Thymus (tissue), 11 donors: ENCODE results near the gene IL25. TPM values are rescaled to one million over a fixed set of nuclear protein-coding genes. Genes with fewer than 3 reads are reported as not detected.
"Not testable (repeated sequence)": the region's sequence is repeated elsewhere in the genome, so short reads cannot be mapped to it uniquely, and the experiment has no call there.

Experiments
- DNase-seq, 9 donors: peaks; one replicate each; pipeline ENCODE4 v3.0.0-alpha.2; 2013; ENCODE audit warnings: low spot score in 9 of 9, low read depth in 6 of 9, missing footprints in 1 of 9
- H3K27ac ChIP-seq, 2 donors: one replicate each; pipeline ENCODE4 v1.5.1; 2013; ENCODE audit warnings: control low read depth in 1 of 2, low read depth in 1 of 2, low read length in 1 of 2, mild to moderate bottlenecking in 1 of 2, moderate library complexity in 1 of 2
- H3K27me3 ChIP-seq, 2 donors: one replicate each; pipeline ENCODE4 v1.5.1; 2013; ENCODE audit warnings: low read length in 1 of 2; ENCODE audit not compliant: control insufficient read depth in 2 of 2, insufficient read depth in 1 of 2
- H3K36me3 ChIP-seq, 2 donors: one replicate each; pipeline ENCODE4 v1.5.1; 2013; ENCODE audit warnings: low read length in 1 of 2, mild to moderate bottlenecking in 1 of 2, moderate library complexity in 1 of 2; ENCODE audit not compliant: control insufficient read depth in 2 of 2, insufficient read depth in 2 of 2
- H3K4me1 ChIP-seq, 2 donors: one replicate each; pipeline ENCODE4 v1.5.1; 2013; ENCODE audit warnings: low read length in 2 of 2; ENCODE audit not compliant: control insufficient read depth in 2 of 2, insufficient read depth in 2 of 2
- H3K4me3 ChIP-seq, 2 donors: one replicate each; pipeline ENCODE4 v1.5.1; 2013; ENCODE audit warnings: low read length in 2 of 2, control low read depth in 1 of 2, mild to moderate bottlenecking in 1 of 2
- H3K9me3 ChIP-seq, 2 donors: one replicate each; pipeline ENCODE4 v1.5.1; 2013; ENCODE audit warnings: low read length in 1 of 2, mild to moderate bottlenecking in 1 of 2; ENCODE audit not compliant: control insufficient read depth in 2 of 2, insufficient read depth in 1 of 2
- WGBS: extraction: QIAGEN DNeasy Blood & Tissue Kit; methylation state at CpG from one replicate; pipeline ENCODE4 v1.1.7; 2013; 5-methylcytosine and 5-hydroxymethylcytosine counted together
- polyA plus RNA-seq: library from polyadenylated mRNA; stranded (reverse); fragments of 200-250 nt; gene quantifications from one replicate; pipeline ENCODE4 v1.2.3, GENCODE V29; 2013
- total RNA-seq: library from RNA; stranded (reverse); fragments of 120-200 nt; gene quantifications from one replicate; pipeline ENCODE4 v1.2.4, GENCODE V29; 2013
- donor health status: healthy.

IL25 gene
- total and polyA plus RNA-seq, 2 donors: 0.07 TPM; not detected in 1

GRCh38 chr14:23389396-23389795 lies 16.8 kb downstream of the IL25 start:
- 82% methylated on average over 12 of the region's 12 CpGs for WGBS
- no peaks in the 10 kb centered on the region for H3K36me3 ChIP-seq
- H3K9me3 ChIP-seq: no peaks in the 10 kb centered on the region
- H3K4me1 ChIP-seq: no peaks in the 10 kb centered on the region
- H3K27ac ChIP-seq: no peak overlapping the region
- DNase-seq: no peak
- no peak overlapping the region for H3K4me3 ChIP-seq
- H3K27me3 ChIP-seq: peaks cover 0 to 8% of the 10 kb centered on the region in 2 donors

DNA sequence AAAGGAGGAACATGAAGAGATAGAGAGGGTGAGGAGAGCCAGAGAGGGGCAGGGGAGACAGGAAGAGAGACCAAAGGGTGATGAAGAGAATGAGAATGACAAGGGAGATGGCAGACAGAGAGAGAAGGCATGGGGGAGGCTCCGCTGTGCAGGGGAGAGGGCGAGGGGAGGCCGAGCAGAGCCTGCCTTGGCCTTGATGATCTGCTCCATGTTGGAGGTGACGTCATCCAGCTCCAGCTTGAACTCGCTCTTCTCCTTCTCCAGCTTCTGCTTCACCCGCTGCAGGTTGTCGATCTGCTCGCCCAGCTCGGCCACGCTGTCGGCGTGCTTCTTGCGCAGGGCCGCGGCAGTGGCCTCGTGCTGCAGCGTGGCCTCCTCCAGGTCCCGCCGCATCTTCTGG lies 17.3 kb downstream of the IL25 start:
- not testable (repeated sequence) for H3K27me3 ChIP-seq, H3K4me3 ChIP-seq
- 98% methylated on average over 4 of the region's 19 CpGs for WGBS

DNA sequence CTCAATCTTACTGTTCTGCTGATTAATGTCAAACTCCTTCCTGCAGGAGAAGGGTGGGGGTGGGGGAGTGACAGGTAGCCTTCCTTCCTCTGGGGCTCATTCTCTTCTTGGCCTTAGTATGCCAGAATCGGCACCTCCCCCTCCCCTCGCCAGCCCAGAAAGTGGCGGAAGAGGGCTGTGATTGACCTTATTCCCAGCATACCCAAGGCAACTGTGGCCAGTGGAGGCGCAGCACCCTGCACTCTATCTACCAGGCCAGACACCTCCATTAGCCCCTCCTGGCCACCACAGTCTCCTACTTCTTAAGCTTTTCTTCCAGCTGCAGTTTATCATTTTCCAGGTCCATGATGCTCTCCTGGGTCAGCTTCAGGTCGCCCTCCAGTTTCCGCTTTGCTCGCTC lies 20.0 kb downstream of the IL25 start:
- Histone ChIP-seq H3K36me3 (no peaks in the 10 kb centered on the region), H3K27ac (no peak overlapping the region), H3K9me3 (no peaks in the 10 kb centered on the region), H3K4me1 (no peaks in the 10 kb centered on the region), H3K4me3 (no peak overlapping the region), H3K27me3 (peaks cover 0 to 5% of the 10 kb centered on the region in 2 donors)
- 92% methylated on average over 7 of the region's 7 CpGs for WGBS
- no peak for DNase-seq

More for the DNA sequence above, 17.3 kb downstream of the IL25 start:
- H3K9me3 ChIP-seq, DNase-seq, H3K4me1 ChIP-seq, H3K27ac ChIP-seq, H3K36me3 ChIP-seq: not testable (repeated sequence)

- H3K4me1 ChIP-seq: no peaks in the 10 kb centered on the region
- H3K27me3 ChIP-seq: peaks cover 0 to 5% of the 10 kb centered on the region in 2 donors
- H3K27ac ChIP-seq: no peak overlapping the region
- 95% methylated on average over 10 of the region's 10 CpGs for WGBS
- no peaks in the 10 kb centered on the region for H3K36me3 ChIP-seq
- H3K4me3 ChIP-seq: no peak overlapping the region
- no peak for DNase-seq
- no peaks in the 10 kb centered on the region for H3K9me3 ChIP-seq
Measured at GRCh38 chr14:23396126-23396525, 23.5 kb downstream of the IL25 start.

DNA sequence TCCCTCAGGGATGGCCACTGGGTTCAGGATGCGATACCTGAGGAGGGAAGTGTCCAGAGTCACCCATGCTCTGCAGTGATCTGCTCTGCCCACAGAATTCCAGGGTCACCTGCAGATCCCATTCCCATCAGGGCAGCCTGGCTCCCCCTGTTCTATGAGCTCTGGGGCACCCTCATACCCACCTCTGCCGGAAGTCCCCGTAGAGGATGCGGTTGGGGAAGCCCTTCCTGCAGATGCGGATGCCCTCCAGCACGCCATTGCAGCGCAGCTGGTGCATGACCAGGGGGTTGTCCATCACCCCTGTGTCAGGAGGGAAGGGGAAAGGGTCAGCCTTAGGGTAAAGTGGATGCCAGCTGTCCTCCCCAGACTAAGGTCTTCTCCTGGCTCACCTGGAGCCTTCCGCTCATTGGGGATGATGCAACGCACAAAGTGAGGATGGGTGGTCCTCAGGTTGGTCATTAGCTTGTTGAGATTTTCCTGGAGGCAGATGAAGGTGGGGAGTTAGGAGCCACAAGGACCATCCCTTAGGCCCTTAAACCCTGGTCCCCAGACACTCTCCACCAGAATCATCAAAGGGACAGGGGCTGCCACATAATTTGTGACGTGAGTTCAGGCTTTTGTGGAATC lies 24.3 kb downstream of the IL25 start:
- DNase-seq: no peak
- H3K4me1 ChIP-seq: no peaks in the 10 kb centered on the region
- peaks cover 0 to 5% of the 10 kb centered on the region in 2 donors for H3K27me3 ChIP-seq
- H3K27ac ChIP-seq: no peak overlapping the region
- 98% methylated on average over 10 of the region's 10 CpGs for WGBS
- no peaks in the 10 kb centered on the region for H3K36me3 ChIP-seq
- H3K9me3 ChIP-seq: no peaks in the 10 kb centered on the region
- H3K4me3 ChIP-seq: no peak overlapping the region

- no peaks in the 10 kb centered on the region for H3K9me3 ChIP-seq
- 94% methylated on average over 4 of the region's 4 CpGs for WGBS
- no peak overlapping the region for H3K27ac ChIP-seq
Measured at GRCh38 chr14:23398348-23398747, 25.7 kb downstream of the IL25 start.

GRCh38 chr14:23399136-23399535 lies 26.5 kb downstream of the IL25 start:
- H3K4me3 ChIP-seq: no peak overlapping the region
- no peak for DNase-seq
- peaks cover 0 to 5% of the 10 kb centered on the region in 2 donors for H3K27me3 ChIP-seq
- no peaks in the 10 kb centered on the region for H3K9me3 ChIP-seq
- H3K4me1 ChIP-seq: no peaks in the 10 kb centered on the region
- no peak overlapping the region for H3K27ac ChIP-seq
- H3K36me3 ChIP-seq: no peaks in the 10 kb centered on the region
- 97% methylated on average over 3 of the region's 3 CpGs for WGBS

More at GRCh38 chr14:23398348-23398747, 25.7 kb downstream of the IL25 start:
- H3K27me3 ChIP-seq: peaks cover 0 to 5% of the 10 kb centered on the region in 2 donors
- DNase-seq: no peak
- H3K36me3 ChIP-seq: no peaks in the 10 kb centered on the region
- no peak overlapping the region for H3K4me3 ChIP-seq
- no peaks in the 10 kb centered on the region for H3K4me1 ChIP-seq

- peaks cover 0 to 5% of the 10 kb centered on the region in 2 donors for H3K27me3 ChIP-seq
- no peaks in the 10 kb centered on the region for H3K36me3 ChIP-seq
- H3K27ac ChIP-seq: no peak overlapping the region
- no peaks in the 10 kb centered on the region for H3K4me1 ChIP-seq
- no peak overlapping the region for H3K4me3 ChIP-seq
- H3K9me3 ChIP-seq: no peaks in the 10 kb centered on the region
- 94% methylated on average over 6 of the region's 6 CpGs for WGBS
- no peak for DNase-seq
Measured at GRCh38 chr14:23399591-23399990, 27.0 kb downstream of the IL25 start.

DNA sequence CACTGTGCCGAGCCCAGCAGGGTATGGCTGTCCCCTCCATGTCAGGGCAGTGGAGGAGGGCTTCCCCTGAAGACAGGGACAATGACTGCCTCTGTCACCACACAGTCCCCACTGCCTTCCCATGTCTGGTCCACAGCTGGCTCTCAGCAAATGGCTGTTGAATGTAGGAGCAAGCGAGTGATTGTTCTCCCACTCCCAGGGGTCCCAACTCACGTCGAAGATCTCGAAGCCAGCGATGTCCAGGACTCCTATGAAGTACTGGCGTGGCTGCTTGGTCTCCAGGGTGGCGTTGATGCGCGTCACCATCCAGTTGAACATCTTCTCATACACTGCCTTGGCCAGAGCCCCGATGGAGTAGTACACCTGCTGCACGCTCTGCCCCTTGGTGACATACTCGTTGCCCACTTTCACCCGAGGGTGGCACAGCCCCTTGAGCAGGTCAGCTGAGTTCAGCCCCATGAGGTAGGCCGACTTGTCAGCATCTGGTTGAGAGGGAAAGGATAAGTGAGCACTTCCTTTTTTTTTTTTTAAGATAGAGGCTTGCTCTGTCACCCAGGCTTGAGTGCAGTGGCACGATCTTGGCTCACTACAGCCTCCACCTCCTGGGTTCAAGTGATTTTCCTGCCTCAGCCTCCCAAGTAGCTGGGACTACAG lies 28.0 kb downstream of the IL25 start:
- 81% methylated on average over 16 of the region's 16 CpGs for WGBS
- H3K4me1 ChIP-seq, H3K9me3 ChIP-seq, H3K27me3 ChIP-seq, H3K27ac ChIP-seq, H3K4me3 ChIP-seq, H3K36me3 ChIP-seq, DNase-seq: not testable (repeated sequence)
